ELF-1 (cell line): ENCODE results near the gene GALNT18.

ENCODE experiments used
- DNase-seq: peaks from one replicate; pipeline ENCODE4 v3.0.0-alpha.2; 2016; ENCODE audit warnings: low read depth, low spot score

GALNT18 gene

DNA sequence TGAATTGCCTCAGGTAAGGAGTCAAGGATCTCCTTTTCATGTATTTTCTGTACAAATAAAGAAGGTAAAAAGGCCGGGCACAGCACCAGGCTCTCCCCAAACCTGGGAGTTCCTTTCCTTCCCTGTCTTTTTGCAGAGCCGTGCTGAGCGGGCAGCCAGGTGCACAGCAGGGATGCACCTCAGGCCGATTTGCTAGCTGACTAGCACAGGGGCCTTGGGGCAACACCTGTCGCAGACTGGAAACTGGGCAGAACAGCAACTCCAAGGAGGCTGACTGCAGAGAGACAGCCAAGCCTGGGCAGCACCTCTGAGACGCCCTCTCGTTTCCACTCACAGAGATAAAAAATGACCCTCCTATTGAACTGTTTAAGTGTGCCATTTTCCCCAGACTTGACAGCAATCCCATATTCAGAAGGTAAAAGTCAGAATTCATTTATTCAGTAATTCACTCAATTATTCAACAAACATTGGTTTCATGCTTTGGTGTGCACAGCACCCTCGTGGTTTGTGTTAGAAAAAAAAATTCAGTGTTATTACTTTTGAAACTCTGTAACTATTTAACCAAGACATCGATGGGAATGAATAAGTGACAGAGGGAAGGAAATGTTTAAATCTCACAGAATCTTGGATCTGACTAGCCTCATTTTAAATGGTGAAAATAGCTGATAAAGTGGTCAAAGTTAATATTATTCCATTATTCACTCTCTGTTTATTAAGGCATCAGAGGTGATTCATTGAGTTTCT, 120.9 kb downstream of the GALNT18 start:
- peak; percentile 42 for DNase-seq

- no peak for DNase-seq
These were observed 122.5 kb downstream of the GALNT18 start for GRCh38 chr11:11499300-11499699.

GRCh38 chr11:11498195-11498594, 123.6 kb downstream of the GALNT18 start:
- DNase-seq = no peak

DNA sequence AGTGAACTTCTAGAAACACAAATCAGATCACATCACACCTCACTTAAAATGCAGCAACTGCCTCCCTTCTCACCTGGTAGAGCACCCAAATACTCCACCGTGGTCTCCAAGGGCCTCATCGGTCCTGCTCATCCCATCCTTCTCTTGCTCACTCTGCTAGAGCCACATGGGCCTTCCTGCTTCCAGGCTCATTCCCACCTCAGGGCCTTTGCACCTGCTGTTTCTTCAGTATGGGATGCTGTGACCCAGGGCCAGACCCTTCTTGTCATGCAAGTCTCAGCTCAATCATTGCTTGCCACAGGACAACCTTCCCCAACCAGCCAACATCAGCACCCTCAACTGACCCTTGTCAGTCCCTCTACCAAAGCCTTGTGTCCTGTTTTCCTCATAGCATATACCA, 124.9 kb downstream of the GALNT18 start:
- DNase-seq = no peak

DNA sequence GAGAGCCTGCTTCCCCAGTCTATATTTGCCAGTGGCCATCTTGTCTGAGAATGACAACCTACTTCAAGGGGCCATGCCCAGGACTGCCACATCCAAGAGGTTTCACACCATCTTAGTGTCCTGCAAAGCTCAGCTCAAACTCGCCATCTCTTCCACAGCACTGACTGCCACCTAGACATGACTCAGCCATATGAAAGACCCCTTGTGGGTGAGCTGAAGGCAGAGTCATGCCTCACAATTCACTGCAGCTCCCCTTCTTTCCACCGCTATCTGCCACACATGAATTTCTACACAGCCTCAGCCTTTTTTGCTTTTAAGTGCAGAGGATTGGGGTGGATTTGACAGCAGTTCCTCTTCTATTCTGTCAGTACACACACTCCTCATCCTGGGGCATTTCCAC, 127.5 kb downstream of the GALNT18 start:
- DNase-seq = no peak

DNA sequence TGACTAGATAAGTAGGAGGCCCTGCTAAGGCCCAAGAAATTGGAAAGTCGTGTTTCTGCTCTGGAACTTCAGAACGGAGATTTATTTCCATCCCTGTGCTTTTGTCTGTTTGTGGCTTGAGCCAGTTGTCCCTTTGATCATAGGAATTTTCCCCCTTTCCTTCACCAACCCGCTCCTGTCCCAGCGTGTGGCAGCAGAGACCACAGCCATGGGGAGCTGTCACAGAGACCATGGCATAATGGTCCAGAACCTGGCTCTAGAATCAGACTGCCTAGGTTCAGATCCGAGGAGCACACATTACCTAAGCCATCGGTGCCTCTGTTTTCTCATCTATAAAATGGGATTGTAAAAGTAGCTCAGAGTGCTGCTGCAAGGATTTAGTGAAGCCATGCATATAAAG, 128.1 kb downstream of the GALNT18 start:
- no peak for DNase-seq

DNA sequence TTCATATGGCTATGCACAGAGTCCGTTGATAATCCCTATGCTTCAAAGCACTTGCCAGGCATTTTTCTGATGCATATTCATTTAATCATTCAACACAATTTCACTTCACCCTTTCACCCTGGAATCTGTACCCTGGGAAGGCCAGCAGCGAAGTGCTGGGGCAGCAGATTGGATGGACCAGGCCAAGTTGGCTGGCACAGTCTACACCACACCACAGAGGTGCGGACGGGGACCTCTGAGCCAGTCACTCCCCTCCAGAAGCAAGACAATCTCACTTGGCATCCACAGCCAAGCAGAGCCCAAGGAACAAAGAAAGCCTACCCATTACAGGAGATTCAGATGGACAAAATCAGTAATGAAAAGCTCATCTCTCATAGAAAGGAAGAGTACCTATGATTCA, 130.2 kb downstream of the GALNT18 start:
- DNase-seq = no peak

GRCh38 chr11:11491014-11491413, 130.8 kb downstream of the GALNT18 start:
- DNase-seq = no peak

DNA sequence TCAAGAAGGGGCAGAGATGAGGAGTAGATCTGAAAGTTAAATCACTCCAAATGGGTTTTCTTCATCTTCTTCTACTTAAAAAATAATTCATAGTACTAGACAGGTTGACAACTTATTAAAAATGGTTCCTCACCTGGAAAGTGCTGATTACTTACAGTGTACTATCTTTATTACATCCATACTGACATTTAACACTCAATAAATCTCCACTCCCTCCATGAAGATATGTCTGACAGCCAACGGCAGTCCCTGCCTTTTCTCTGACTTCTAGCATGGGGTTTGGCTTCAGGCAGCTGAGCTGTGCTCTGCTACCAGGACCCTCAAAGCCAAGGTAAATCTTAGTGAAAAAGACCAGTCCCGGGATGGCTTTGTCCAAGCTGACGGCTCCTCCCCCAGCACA, 135.4 kb downstream of the GALNT18 start:
- DNase-seq = no peak

GRCh38 chr11:11486002-11486401, 135.8 kb downstream of the GALNT18 start:
- DNase-seq = no peak

GRCh38 chr11:11483627-11484026, 138.2 kb downstream of the GALNT18 start:
- DNase-seq = no peak

DNA sequence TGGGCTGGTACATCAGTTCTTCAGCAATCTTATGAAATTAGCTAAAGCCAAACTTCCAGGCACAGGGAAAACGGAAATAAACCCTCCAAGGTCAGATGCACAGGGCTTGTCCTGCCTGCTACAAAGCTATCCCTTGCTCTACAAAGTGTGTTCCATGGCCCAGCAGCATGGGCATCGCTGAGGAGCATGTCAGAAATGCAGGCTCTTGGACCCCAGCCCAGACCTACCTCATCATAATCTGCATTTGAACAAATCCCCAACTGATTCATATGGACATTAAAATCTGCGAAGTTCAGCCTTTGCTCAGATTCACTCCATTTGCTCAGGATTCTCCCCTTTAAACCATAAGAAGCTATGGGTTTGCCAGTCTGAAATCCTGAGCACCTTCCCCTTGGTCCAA, 139.1 kb downstream of the GALNT18 start:
- DNase-seq = no peak

DNA sequence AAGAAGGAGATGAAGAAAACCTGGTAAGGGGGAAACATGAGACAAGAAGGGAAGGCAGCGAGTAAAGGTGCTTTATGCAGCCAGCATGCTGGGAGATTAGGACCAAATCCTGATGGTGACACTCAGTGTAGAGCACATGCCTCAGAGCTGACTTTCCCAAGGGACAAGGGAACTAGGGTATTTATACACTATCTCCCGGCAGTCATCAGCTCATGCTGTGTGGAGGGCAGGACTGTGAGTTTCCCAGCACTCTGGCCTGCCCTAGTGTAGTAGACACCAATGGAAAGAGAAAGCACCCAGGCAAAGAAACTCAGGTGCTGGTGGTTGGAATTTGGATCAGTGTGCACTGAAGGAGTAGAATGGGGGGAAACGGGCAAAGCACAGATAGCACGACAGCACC, 140.4 kb downstream of the GALNT18 start:
- DNase-seq = no peak

DNA sequence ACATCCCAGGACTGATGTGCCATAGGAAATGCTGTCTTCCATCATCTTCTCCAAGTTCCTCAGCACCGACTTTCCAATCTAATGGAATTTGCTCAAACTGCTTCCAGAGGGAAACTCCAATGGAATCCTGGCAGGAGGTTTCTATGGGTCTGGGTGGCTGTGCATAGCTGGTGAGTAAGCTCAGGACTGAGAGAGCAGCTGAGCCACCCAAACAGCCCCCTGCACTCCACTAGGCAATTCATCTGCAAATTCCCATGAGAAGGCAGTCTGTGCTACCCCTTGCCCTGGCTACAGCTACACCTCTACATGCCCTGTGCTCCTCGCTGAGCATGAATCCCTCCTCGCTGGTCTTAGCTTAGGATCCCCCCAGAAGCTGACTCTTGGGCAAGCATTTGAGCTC, 140.8 kb downstream of the GALNT18 start:
- no peak for DNase-seq

GRCh38 chr11:11478687-11479086, 143.1 kb downstream of the GALNT18 start:
- peak; percentile 72 for DNase-seq

- DNase-seq = no peak
These were observed 143.9 kb downstream of the GALNT18 start for GRCh38 chr11:11477695-11478420.

- no peak for DNase-seq
These were observed 144.7 kb downstream of the GALNT18 start for GRCh38 chr11:11476971-11477645.

- DNase-seq = no peak
These were observed 145.3 kb downstream of the GALNT18 start for GRCh38 chr11:11476499-11476898.

DNA sequence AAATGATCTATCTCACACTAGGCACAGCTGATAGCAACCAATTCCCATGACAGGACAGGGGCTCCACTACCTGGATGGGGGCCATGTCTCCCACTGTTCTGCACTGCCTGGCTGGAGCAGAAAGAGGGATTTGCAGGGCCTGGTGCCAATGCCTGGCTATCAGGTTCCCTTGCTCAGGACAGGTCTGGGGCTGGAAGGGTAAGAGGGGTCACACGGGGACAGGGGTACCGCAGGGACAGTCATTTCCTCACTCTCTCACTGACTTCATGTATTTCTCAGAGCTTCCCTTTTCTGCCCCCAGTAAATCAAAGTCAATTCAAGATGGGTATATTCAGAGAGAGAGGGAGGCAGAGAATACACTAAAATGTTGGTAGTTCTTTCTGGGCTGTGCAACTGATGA, 149.7 kb downstream of the GALNT18 start:
- DNase-seq = no peak

DNA sequence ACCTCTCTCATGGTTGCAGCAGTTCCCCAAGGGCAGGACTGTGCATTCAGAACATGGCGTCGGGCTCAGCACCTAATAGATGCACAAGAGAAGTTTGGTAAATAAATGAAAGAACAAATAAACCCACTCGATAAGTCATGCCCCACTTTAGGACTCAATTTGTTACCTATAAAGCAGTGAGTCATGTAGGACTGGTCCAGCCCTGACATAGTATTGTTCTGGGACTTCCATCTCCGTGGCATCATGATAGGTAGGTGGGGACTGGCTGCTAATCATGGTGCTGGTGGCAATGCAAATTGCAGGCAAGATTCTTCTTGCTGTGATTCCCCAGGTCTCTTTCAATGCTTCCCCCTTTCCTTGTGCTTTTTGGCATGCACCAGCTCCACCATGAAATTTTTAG, 150.6 kb downstream of the GALNT18 start:
- DNase-seq = no peak

- no peak for DNase-seq
These were observed 152.9 kb downstream of the GALNT18 start for GRCh38 chr11:11468954-11469353.

GRCh38 chr11:11467312-11467711, 154.5 kb downstream of the GALNT18 start:
- DNase-seq = no peak

DNA sequence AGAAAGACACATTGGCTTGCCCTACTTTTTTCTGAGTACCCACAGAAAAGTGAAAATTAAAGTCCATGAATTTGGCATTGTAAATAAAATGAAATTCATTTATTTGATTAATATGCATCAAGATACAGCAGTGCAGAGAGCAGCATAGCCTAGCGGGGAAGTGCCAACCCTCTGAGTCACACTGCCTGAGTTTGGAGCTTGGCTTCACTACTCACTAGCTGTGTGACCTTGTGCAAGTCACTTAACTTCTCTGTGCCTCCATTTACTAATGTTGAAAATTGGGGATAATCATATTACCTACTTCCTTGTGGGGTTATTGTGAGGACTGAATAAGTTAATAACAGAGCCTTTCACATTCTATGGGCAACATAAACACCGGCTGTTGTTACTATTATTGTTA, 157.2 kb downstream of the GALNT18 start:
- no peak for DNase-seq
